Activated naive CD4-positive, alpha-beta T cell treated with anti-CD3 and anti-CD28 coated beads, Interleukin-2, amount 50 U/mL, for 16 hours (primary cell): ENCODE results near the gene C20orf204.
A peak's percentile ranks its signal among the peaks of the same experiment; 100 is the strongest.

ENCODE experiments used
- DNase-seq: peaks from one replicate; pipeline ENCODE4 v3.0.0-alpha.2; 2020

C20orf204 gene

GRCh38 chr20:64072498-64073063, 36.6 kb downstream of the C20orf204 start:
- no peak for DNase-seq

GRCh38 chr20:64073476-64074183, 37.6 kb downstream of the C20orf204 start:
- no peak for DNase-seq

- no peak for DNase-seq
Observed at GRCh38 chr20:64074184-64074789, 38.3 kb downstream of the C20orf204 start.

GRCh38 chr20:64074963-64075362, 39.0 kb downstream of the C20orf204 start:
- DNase-seq = no peak

- no peak for DNase-seq
Observed at GRCh38 chr20:64075556-64075955, 39.6 kb downstream of the C20orf204 start.

GRCh38 chr20:64076061-64076997, 40.3 kb downstream of the C20orf204 start:
- no peak for DNase-seq

- DNase-seq = peak; percentile 30
Observed at GRCh38 chr20:64077094-64077493, 41.1 kb downstream of the C20orf204 start.

- DNase-seq = no peak
Observed at GRCh38 chr20:64077541-64077875, 41.5 kb downstream of the C20orf204 start.

- DNase-seq = peak; percentile 47
Observed at GRCh38 chr20:64077876-64078551, 42.0 kb downstream of the C20orf204 start.

GRCh38 chr20:64078934-64079272, 42.9 kb downstream of the C20orf204 start:
- no peak for DNase-seq

GRCh38 chr20:64079273-64080012, 43.5 kb downstream of the C20orf204 start, which contains the start of gene RGS19:
Gene RGS19, minus strand, starts transcription at chr20:64079518. Its CDS starts 2,632 bp downstream, at chr20:64076886.
- DNase-seq = peak; percentile 62

GRCh38 chr20:64080013-64080812, 44.2 kb downstream of the C20orf204 start, which contains the start of gene OPRL1:
Gene OPRL1, plus strand, starts transcription at chr20:64080082. Its CDS starts 12,639 bp downstream, at chr20:64092721.
- DNase-seq = peak; percentile 48

- DNase-seq = no peak
Observed at GRCh38 chr20:64080813-64081623, 45.0 kb downstream of the C20orf204 start.

GRCh38 chr20:64081624-64081964, 45.6 kb downstream of the C20orf204 start:
- DNase-seq = no peak

- DNase-seq = no peak
Observed at GRCh38 chr20:64082126-64082731, 46.2 kb downstream of the C20orf204 start.

- no peak for DNase-seq
Observed at GRCh38 chr20:64082820-64083377, 46.9 kb downstream of the C20orf204 start.

GRCh38 chr20:64083378-64083803, 47.4 kb downstream of the C20orf204 start:
- DNase-seq = peak; percentile 69

GRCh38 chr20:64083804-64084684, 48.1 kb downstream of the C20orf204 start, which contains the start of gene LKAAEAR1:
Gene LKAAEAR1, minus strand, starts transcription at chr20:64084398. Its CDS starts 179 bp downstream, at chr20:64084219.
- DNase-seq = no peak
